ENCODE results near the gene EP400.

GRCh38 chr12:132075714-132076553 lies 126.2 kb downstream of the EP400 start:
- no peak for TF ChIP-seq CTCF (IDR thresholded peaks at IDR 0.05)
- no peak for TF ChIP-seq POLR2AphosphoS5 (IDR thresholded peaks at IDR 0.05)
- no peak for TF ChIP-seq POLR2A (IDR thresholded peaks at IDR 0.05)

All from upper lobe of left lung (tissue), 4 donors.